Ishikawa (cell line): ENCODE results near the gene GAPVD1.

Experiments used
- CEBPB ChIP-seq: IDR thresholded peaks from 2 replicates; pipeline ENCODE4 v1.6.1; 2012
- CREB1 ChIP-seq: IDR thresholded peaks from 2 replicates; pipeline ENCODE4 v1.6.1; 2012; ENCODE audit warnings: low read depth
- EGR1 ChIP-seq: IDR thresholded peaks from 2 replicates; pipeline ENCODE4 v1.6.1; 2012
- EP300 ChIP-seq: IDR thresholded peaks from 2 replicates; pipeline ENCODE4 v1.6.1; 2012; ENCODE audit warnings: borderline replicate concordance
- FOXM1 ChIP-seq: IDR thresholded peaks from 2 replicates; pipeline ENCODE4 v1.6.1; 2012; ENCODE audit warnings: low read depth, borderline replicate concordance
- MAX ChIP-seq: IDR thresholded peaks from 2 replicates; pipeline ENCODE4 v1.6.1; 2012
- NFIC ChIP-seq: IDR thresholded peaks from 2 replicates; pipeline ENCODE4 v1.6.1; 2012
- RAD21 ChIP-seq: IDR thresholded peaks from 2 replicates; pipeline ENCODE4 v1.6.1; 2012; ENCODE audit warnings: low read depth
- TAF1 ChIP-seq: IDR thresholded peaks from 2 replicates; pipeline ENCODE4 v1.6.1; 2012; ENCODE audit warnings: low read depth, mild to moderate bottlenecking
- TCF12 ChIP-seq: IDR thresholded peaks from 2 replicates; pipeline ENCODE4 v1.6.1; 2012; ENCODE audit warnings: low read depth
- TEAD4 ChIP-seq: IDR thresholded peaks from 2 replicates; pipeline ENCODE4 v1.6.1; 2012
- USF1 ChIP-seq: IDR thresholded peaks from 2 replicates; pipeline ENCODE4 v1.6.1; 2012
- YY1 ChIP-seq: IDR thresholded peaks from 2 replicates; pipeline ENCODE4 v1.6.1; 2012; ENCODE audit warnings: low read depth
- ZBTB7A ChIP-seq: IDR thresholded peaks from 2 replicates; pipeline ENCODE4 v1.6.1; 2012; ENCODE audit warnings: low read depth
- TF ChIP-seq, protein P1 (sequence below): IDR thresholded peaks from 2 replicates; pipeline ENCODE4 v1.6.1; 2012; ENCODE audit warnings: low read depth, mild to moderate bottlenecking

The GAPVD1 gene

DNA sequence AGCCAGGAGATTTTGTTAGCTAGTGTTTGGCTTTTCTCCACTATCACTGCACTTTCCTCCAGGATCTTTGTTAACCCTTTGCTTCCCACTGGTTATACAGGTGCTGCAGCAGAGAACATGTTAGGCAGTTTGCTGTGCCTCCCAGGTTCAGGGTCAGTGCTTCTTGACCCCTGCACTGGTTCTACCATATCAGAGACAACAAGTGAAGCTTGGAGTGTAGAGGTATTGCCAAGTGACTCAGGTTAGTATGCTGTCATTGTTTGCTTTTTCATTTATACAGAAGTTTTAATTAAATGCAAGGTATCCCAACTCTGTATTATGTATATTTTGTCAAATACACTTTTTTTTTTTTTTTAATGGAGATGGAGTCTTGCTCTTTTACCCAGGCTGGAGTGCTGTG lies 68.4 kb downstream of the GAPVD1 start:
- TF ChIP-seq CEBPB (no peak), FOXM1 (no peak), EP300 (no peak), EGR1 (no peak), TEAD4 (no peak), NFIC (no peak), TAF1 (no peak), YY1 (no peak), CREB1 (no peak), TCF12 (no peak), RAD21 (no peak), USF1 (no peak), MAX (no peak), ZBTB7A (no peak)
- TF ChIP-seq, protein P1, sequence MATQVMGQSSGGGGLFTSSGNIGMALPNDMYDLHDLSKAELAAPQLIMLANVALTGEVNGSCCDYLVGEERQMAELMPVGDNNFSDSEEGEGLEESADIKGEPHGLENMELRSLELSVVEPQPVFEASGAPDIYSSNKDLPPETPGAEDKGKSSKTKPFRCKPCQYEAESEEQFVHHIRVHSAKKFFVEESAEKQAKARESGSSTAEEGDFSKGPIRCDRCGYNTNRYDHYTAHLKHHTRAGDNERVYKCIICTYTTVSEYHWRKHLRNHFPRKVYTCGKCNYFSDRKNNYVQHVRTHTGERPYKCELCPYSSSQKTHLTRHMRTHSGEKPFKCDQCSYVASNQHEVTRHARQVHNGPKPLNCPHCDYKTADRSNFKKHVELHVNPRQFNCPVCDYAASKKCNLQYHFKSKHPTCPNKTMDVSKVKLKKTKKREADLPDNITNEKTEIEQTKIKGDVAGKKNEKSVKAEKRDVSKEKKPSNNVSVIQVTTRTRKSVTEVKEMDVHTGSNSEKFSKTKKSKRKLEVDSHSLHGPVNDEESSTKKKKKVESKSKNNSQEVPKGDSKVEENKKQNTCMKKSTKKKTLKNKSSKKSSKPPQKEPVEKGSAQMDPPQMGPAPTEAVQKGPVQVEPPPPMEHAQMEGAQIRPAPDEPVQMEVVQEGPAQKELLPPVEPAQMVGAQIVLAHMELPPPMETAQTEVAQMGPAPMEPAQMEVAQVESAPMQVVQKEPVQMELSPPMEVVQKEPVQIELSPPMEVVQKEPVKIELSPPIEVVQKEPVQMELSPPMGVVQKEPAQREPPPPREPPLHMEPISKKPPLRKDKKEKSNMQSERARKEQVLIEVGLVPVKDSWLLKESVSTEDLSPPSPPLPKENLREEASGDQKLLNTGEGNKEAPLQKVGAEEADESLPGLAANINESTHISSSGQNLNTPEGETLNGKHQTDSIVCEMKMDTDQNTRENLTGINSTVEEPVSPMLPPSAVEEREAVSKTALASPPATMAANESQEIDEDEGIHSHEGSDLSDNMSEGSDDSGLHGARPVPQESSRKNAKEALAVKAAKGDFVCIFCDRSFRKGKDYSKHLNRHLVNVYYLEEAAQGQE = no peak

- TF ChIP-seq EGR1 (no peak), CREB1 (no peak), TCF12 (no peak), NFIC (no peak), TAF1 (no peak), ZBTB7A (no peak), TEAD4 (no peak), CEBPB (no peak), EP300 (no peak), USF1 (no peak), RAD21 (no peak), FOXM1 (no peak)
- TF ChIP-seq, protein P1 = no peak
Measured at GRCh38 chr9:125330587-125330986, 69.0 kb downstream of the GAPVD1 start.

DNA sequence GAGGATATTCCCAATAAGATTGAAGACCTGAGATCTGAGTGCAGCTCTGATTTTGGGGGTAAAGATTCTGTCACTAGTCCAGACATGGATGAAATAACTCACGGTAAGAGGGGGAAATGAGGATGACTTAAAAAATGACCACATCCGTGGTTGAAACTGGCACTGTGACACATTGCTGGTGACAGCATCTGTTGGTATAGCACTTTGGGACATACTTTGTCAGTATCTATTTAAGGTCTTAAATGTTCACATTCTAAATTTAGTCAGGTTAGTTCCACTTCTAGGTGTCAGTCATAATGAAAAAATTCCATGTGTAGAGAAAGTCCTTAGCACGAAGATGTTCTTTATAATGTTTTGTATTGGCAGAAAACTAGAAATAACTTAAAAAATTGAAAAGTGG lies 70.9 kb downstream of the GAPVD1 start:
- TF ChIP-seq, protein P1 = no peak
- TF ChIP-seq TEAD4 (no peak), ZBTB7A (no peak), CEBPB (no peak), MAX (no peak), FOXM1 (no peak), TAF1 (no peak), USF1 (no peak), RAD21 (no peak), CREB1 (no peak), EP300 (no peak), NFIC (no peak), YY1 (no peak), TCF12 (no peak), EGR1 (no peak)

DNA sequence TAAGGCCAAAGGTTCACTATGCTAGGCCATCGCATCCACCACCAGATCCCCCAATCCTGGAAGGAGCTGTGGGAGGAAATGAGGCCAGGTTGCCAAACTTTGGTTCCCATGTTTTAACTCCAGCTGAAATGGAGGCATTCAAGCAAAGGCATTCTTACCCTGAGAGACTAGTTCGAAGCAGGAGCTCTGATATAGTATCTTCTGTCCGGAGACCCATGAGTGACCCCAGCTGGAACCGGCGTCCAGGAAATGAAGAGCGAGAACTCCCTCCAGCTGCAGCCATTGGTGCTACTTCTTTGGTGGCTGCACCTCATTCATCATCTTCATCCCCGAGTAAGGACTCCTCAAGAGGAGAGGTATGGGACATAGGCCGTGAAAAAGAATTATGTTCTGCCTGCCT lies 75.6 kb downstream of the GAPVD1 start:
- TF ChIP-seq EP300 (no peak), ZBTB7A (no peak), EGR1 (no peak), TCF12 (no peak), USF1 (no peak), CREB1 (no peak), YY1 (no peak), TEAD4 (no peak)
- TF ChIP-seq, protein P1 = no peak
